Mesothelial cell of epicardium (in vitro differentiated cells): ENCODE results near the gene FGF14. TPM values are rescaled to one million over a fixed set of nuclear protein-coding genes. Genes with fewer than 3 reads are reported as not detected.

ENCODE experiments used
- DNase-seq, 2 experiments: peaks; one replicate each; pipeline ENCODE4 v3.0.0; 2021; ENCODE audit warnings: low spot score in 2 of 2; ENCODE audit not compliant: unreplicated experiment in 2 of 2
- H3K27ac Mint-ChIP-seq: 2 replicates; pipeline ENCODE4 v1.8.0; 2021; ENCODE audit warnings: mixed read lengths
- H3K27me3 Mint-ChIP-seq: 2 replicates; pipeline ENCODE4 v1.8.0; 2021; ENCODE audit warnings: low read depth, mixed read lengths
- H3K36me3 Mint-ChIP-seq: 2 replicates; pipeline ENCODE4 v1.8.0; 2021; ENCODE audit warnings: mixed read lengths
- H3K4me1 Mint-ChIP-seq: 2 replicates; pipeline ENCODE4 v1.8.0; 2021; ENCODE audit warnings: mixed read lengths
- H3K4me3 Mint-ChIP-seq: 2 replicates; pipeline ENCODE4 v1.8.0; 2021; ENCODE audit warnings: mild to moderate bottlenecking, moderate library complexity, mixed read lengths
- H3K9me3 Mint-ChIP-seq: 2 replicates; pipeline ENCODE4 v1.8.0; 2021; ENCODE audit warnings: mixed read lengths
- total RNA-seq: library from RNA; stranded (reverse); gene quantifications from 3 replicates; pipeline ENCODE4 v1.2.1, GENCODE V29; 2021
- TF ChIP-seq, protein P1 (sequence below): fragments of 200-600 bp; sonication (generic); IDR thresholded peaks from one replicate; pipeline ENCODE4 v1.5.0; 2021; ENCODE audit warnings: antibody characterized with exemption; ENCODE audit not compliant: unreplicated experiment

FGF14 gene
- total RNA-seq, 1 donor from 2014 or later = 0.02 TPM

DNA sequence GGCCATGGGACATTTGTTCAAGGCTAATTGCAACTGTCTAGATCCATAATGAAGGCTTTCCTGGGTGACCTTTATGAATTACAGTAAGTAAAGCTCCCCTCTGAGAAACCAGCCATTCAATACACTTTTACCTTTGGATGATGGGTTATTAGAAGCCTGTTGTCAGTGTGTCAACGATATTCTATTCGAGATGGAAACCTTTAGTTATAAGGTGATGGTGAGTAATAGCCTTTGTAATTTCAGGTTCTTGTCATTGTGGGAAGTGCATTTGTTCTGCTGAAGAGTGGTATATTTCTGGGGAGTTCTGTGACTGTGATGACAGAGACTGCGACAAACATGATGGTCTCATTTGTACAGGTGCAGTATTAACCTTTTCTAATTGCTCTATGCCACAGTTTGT is 687.7 kb downstream of the FGF14 start:
- TF ChIP-seq, protein P1, sequence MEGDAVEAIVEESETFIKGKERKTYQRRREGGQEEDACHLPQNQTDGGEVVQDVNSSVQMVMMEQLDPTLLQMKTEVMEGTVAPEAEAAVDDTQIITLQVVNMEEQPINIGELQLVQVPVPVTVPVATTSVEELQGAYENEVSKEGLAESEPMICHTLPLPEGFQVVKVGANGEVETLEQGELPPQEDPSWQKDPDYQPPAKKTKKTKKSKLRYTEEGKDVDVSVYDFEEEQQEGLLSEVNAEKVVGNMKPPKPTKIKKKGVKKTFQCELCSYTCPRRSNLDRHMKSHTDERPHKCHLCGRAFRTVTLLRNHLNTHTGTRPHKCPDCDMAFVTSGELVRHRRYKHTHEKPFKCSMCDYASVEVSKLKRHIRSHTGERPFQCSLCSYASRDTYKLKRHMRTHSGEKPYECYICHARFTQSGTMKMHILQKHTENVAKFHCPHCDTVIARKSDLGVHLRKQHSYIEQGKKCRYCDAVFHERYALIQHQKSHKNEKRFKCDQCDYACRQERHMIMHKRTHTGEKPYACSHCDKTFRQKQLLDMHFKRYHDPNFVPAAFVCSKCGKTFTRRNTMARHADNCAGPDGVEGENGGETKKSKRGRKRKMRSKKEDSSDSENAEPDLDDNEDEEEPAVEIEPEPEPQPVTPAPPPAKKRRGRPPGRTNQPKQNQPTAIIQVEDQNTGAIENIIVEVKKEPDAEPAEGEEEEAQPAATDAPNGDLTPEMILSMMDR = no peak
- Mint-ChIP-seq H3K36me3 (no peaks in the 10 kb centered on the region), H3K9me3 (no peaks in the 10 kb centered on the region), H3K4me1 (no peaks in the 10 kb centered on the region), H3K27me3 (peaks cover 7% of the 10 kb centered on the region), H3K27ac (no peak overlapping the region), H3K4me3 (no peak overlapping the region)
- DNase-seq = no peak

DNA sequence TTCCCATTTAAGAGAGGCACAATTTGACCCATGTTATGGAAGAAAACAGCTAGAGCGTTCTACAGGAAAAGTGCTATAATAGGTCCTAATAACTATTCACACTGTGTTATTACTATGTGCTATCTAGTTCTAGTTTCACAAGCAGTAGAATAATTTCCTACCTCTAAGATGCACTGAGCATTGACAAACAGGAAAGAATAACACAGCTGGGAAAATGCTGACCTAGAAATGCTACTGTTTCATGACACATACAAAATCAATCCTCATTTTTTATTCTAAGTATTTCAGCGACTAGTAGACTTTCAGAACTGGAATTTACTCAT is 689.9 kb downstream of the FGF14 start:
- no peak for DNase-seq
- peaks cover 7% of the 10 kb centered on the region for H3K27me3 Mint-ChIP-seq
- no peak overlapping the region for H3K27ac Mint-ChIP-seq
- no peaks in the 10 kb centered on the region for H3K4me1 Mint-ChIP-seq
- TF ChIP-seq, protein P1 = no peak
- H3K4me3 Mint-ChIP-seq = no peak overlapping the region
- no peaks in the 10 kb centered on the region for H3K9me3 Mint-ChIP-seq
- no peaks in the 10 kb centered on the region for H3K36me3 Mint-ChIP-seq

DNA sequence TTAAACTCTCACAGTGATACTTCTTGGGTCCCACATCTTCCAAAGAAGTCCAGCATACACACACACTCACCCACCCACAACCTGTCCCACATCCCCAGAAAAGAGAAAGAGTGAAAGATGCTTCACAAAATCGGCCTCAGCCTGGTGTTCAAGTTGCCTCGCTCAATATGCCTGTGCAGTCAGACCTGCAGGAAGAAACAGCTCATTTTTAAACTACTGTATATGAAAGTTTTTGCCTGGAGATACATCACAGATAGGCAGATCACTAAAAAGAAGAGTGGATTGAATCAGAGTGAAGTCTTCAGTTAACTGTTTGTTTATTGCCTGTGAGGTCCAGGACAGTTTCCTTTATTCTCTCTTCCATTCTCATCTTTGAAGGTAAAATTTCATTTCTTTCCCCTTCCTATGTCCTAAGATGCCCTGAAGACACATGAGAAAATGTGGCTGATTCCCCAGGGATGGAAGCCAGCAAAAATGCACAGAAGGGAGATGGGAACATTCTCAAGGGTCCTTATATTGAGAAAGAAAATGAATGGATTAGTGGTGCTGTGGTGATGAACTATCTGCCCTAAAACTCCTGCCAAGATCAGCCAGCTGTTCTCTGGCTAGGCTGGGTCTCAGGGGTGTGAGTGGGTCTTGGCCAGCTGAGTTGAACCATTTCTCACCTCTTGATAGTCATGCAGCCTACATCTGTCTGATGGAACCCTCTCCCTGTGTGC is 690.4 kb downstream of the FGF14 start:
- H3K9me3 Mint-ChIP-seq = no peaks in the 10 kb centered on the region
- DNase-seq = no peak
- TF ChIP-seq, protein P1 = no peak
- H3K4me3 Mint-ChIP-seq = no peak overlapping the region
- no peak overlapping the region for H3K27ac Mint-ChIP-seq
- peaks cover 7% of the 10 kb centered on the region for H3K27me3 Mint-ChIP-seq
- H3K4me1 Mint-ChIP-seq = no peaks in the 10 kb centered on the region
- H3K36me3 Mint-ChIP-seq = no peaks in the 10 kb centered on the region

DNA sequence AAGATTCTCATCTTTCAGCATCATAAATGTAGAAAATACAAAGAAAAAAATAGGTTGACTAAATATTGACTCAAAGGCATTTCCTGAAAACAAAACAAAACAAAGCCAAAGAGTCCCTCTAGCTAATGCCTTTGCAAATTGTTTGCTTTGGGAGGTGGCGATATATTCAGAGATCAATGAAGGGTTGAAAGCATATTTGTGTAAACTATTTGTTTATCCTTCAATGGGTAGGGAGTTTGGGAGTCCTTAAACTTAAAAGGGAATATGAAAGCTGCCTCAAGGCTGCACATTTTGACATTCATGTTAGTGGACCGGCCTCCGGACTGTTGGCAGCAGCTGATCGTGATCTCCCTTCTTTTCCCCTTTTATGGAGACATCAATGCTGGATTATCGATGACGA is 691.9 kb downstream of the FGF14 start:
- TF ChIP-seq, protein P1 = no peak
- H3K9me3 Mint-ChIP-seq = no peaks in the 10 kb centered on the region
- H3K27me3 Mint-ChIP-seq = peaks cover 7% of the 10 kb centered on the region
- no peaks in the 10 kb centered on the region for H3K36me3 Mint-ChIP-seq
- H3K4me1 Mint-ChIP-seq = no peaks in the 10 kb centered on the region
- no peak overlapping the region for H3K4me3 Mint-ChIP-seq
- no peak overlapping the region for H3K27ac Mint-ChIP-seq
- no peak for DNase-seq

DNA sequence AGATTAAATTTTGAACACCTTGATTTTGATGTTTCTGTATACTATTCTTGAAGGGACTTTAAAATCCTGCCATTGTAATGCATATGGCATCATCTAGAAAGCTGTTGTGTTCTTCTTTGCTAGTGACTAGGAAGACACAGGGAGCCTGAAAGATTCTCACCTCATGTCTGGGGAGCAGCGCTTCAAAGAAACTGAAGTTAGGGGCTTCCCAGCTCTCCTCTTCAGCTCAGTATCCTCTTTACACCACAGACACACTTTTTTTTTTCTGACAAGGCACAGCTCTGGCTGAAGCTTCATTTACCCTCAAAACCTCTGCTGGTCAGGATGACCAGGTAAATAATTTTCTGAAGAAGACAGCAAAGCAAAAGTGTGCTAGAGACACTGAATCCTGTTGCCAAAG is 693.7 kb downstream of the FGF14 start:
- Mint-ChIP-seq H3K4me1 (no peaks in the 10 kb centered on the region), H3K36me3 (no peaks in the 10 kb centered on the region), H3K9me3 (no peaks in the 10 kb centered on the region), H3K27ac (no peak overlapping the region), H3K27me3 (peaks cover 5% of the 10 kb centered on the region), H3K4me3 (no peak overlapping the region)
- DNase-seq = no peak
- TF ChIP-seq, protein P1 = no peak

DNA sequence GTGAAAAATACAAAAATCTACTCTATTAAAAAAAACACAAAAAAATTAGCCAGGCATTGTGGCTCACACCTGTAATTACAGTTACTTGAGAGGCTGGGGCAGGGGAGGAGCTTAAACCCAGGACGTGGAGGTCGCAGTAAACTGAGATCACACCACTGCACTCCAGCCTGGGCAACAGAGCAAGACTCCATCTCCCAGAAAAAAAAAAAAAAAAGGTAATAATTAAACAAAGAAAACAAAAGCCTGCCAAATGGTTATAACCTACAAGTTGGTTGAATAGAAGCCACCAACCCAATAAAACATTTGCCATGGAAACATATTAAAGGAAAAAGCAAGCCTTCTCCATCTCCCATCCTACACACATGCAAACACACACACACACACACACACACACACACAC is 694.2 kb downstream of the FGF14 start:
- Mint-ChIP-seq H3K9me3 (no peaks in the 10 kb centered on the region), H3K27ac (no peak overlapping the region), H3K36me3 (no peaks in the 10 kb centered on the region), H3K27me3 (peaks cover 4% of the 10 kb centered on the region), H3K4me3 (no peak overlapping the region), H3K4me1 (no peaks in the 10 kb centered on the region)
- DNase-seq = no peak
- TF ChIP-seq, protein P1 = no peak
